GM19240 (cell line): ENCODE measurements around the gene RELT.

Source experiments
- DNase-seq: peaks from one replicate; pipeline ENCODE4 v3.0.0; 2011; ENCODE audit warnings: low spot score; ENCODE audit not compliant: insufficient read length

RELT gene, protein sequence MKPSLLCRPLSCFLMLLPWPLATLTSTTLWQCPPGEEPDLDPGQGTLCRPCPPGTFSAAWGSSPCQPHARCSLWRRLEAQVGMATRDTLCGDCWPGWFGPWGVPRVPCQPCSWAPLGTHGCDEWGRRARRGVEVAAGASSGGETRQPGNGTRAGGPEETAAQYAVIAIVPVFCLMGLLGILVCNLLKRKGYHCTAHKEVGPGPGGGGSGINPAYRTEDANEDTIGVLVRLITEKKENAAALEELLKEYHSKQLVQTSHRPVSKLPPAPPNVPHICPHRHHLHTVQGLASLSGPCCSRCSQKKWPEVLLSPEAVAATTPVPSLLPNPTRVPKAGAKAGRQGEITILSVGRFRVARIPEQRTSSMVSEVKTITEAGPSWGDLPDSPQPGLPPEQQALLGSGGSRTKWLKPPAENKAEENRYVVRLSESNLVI

GRCh38 chr11:73376160-73376802 is at the start of gene RELT:
RELT (plus strand) TSS chr11:73376399; CDS start chr11:73389137, 12,738 bp downstream.
- peak; percentile 94 for DNase-seq

- DNase-seq = no peak
Measured at GRCh38 chr11:73326929-73327811, 49.0 kb upstream of the RELT start.

GRCh38 chr11:73327812-73328364 is 48.3 kb upstream of the RELT start:
- DNase-seq = no peak

DNA sequence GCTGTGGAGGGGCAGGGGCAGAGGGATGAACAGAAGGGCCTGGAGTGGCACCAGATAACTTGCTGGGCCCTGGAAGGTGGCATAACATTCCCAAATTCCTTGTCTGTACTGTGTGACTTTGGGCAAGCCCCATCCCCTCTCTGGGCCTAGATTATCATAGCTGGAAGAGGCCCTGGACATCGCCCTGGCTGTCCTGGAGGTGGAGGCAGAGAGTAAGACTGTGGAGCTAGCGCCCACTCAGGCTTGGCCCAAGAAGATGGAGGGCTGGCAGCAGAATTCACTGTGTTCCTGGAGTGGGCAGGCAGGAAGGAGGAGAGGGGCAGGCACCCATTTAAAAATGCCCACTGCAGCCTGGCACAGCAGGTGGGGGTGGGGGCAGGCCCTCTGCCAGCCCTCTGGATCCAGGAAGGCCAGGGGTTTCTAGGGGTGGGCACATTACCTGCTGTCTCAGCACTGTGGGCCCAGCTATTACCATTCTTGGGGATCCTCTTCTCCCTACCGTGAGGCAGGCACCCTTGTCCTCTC is 45.6 kb upstream of the RELT start:
- no peak for DNase-seq

- no peak for DNase-seq
Measured at GRCh38 chr11:73331138-73331916, 44.9 kb upstream of the RELT start.

DNA sequence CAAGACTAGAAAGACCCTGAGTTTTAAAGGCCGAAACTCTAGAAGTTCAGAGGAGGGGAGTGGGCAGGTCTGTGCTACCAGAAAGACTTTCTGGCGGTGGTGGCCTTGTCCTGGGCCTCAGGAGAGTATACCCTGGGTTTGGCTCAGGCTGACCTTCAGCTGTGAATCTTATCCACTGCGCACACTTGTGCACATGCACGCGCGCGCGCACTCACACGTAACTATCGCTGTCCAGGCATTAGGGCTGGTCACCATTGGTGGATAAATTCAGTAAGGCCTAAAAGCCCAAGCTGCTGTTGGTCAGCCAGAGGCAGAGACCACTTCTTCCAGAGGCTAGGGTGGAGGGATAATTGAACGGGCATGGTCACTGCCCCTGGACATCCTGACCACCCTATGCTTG is 43.0 kb upstream of the RELT start:
- DNase-seq = no peak

- DNase-seq = no peak
Measured at GRCh38 chr11:73333640-73334383, 42.4 kb upstream of the RELT start.

GRCh38 chr11:73334384-73335203 is 41.6 kb upstream of the RELT start:
- no peak for DNase-seq

- peak; percentile 90 for DNase-seq
Measured at GRCh38 chr11:73335204-73335923, 40.8 kb upstream of the RELT start.

- no peak for DNase-seq
Measured at GRCh38 chr11:73337846-73338245, 38.4 kb upstream of the RELT start.

- DNase-seq = no peak
Measured at GRCh38 chr11:73338279-73338678, 37.9 kb upstream of the RELT start.

- DNase-seq = no peak
Measured at GRCh38 chr11:73340164-73340563, 36.0 kb upstream of the RELT start.

GRCh38 chr11:73342633-73343032 is 33.6 kb upstream of the RELT start:
- DNase-seq = no peak

- DNase-seq = no peak
Measured at GRCh38 chr11:73343076-73343873, 32.9 kb upstream of the RELT start.

DNA sequence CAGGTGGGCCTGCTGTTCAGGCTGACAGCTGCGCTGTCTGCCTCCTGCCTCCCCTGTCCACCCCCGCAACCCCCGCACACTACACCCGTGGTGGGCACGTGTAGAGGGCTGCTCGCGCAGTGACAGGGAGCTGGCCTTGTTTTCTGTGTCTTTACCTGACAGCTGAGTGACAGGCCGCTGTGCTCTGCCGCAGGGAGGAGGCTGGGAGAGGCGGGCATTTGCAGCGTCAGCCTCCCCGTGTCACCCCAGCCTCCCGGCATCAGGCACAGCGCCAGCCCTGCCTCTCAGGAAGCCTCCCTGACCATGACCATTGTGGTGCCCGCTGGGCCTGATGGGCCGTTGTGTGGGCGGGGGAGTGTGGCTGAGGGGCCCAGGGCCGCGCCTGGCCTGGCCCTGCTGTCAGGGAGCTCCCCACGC is 32.0 kb upstream of the RELT start:
- DNase-seq = no peak

DNA sequence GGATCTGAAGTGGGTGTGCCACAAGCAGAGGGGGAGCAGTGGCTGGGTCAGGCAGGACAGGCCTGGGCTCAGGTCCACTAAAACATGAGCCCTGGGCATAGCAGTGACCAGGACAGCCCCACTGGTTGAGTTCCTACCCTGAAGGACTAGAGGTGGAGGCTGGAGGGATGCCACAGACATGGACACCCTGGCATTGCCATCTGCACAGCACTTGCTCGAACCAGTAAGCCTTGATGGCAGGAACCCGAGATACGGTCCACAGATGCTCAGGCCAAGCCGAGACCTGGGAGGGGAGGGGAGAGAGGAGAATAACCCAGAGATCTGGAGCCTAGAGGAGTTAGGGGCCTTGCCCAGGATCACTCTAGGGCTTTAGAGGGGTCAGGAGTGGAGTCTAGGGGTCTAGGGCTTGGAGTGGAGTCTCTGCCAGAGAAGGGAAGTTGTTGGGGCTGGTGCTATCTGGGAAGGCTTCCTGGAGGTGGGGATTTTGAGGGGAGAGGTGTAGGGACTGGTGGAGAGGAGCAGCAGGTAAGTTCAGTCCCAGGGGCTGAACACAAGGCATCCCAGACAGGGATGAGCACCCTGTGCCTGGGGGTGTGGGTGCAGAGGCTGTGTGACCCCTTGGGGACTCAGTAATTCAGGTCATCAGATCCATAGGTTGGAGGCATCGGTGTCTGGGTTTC is 30.6 kb upstream of the RELT start:
- DNase-seq = no peak
